SK-N-SH (cell line): ENCODE measurements around the gene ZBTB43.

Source experiments
- CTCF ChIP-seq: fragments of 200-600 bp; sonication (generic); IDR thresholded peaks from 2 replicates; pipeline ENCODE4 v1.6.1; 2017; ENCODE audit warnings: antibody characterized with exemption, mild to moderate bottlenecking, moderate library complexity
- EP300 ChIP-seq, 2 experiments: IDR thresholded peaks; 2 replicates each; pipeline versions ENCODE4 v1.4.0 to v1.6.1; 2012; ENCODE audit warnings: borderline replicate concordance in 1 of 2, low read depth in 1 of 2, low read length in 1 of 2
- JUND ChIP-seq: IDR thresholded peaks from 2 replicates; pipeline ENCODE4 v1.4.0; 2012
- RAD21 ChIP-seq: IDR thresholded peaks from 2 replicates; pipeline ENCODE4 v1.6.1; 2012; ENCODE audit warnings: mild to moderate bottlenecking, low read length
- REST ChIP-seq: IDR thresholded peaks from 2 replicates; pipeline ENCODE4 v1.6.1; 2012; ENCODE audit warnings: mild to moderate bottlenecking, low read depth, low read length, moderate library complexity
- RXRA ChIP-seq: IDR thresholded peaks from 2 replicates; pipeline ENCODE4 v1.4.0; 2012; ENCODE audit warnings: low read depth, mild to moderate bottlenecking, borderline replicate concordance
- TCF12 ChIP-seq: IDR thresholded peaks from 2 replicates; pipeline ENCODE4 v1.4.0; 2012
- TEAD4 ChIP-seq: IDR thresholded peaks from 2 replicates; pipeline ENCODE4 v1.4.0; 2012; ENCODE audit warnings: mild to moderate bottlenecking, borderline replicate concordance; ENCODE audit not compliant: insufficient read depth
- TF ChIP-seq, protein P1 (sequence below): IDR thresholded peaks from 2 replicates; pipeline ENCODE4 v1.4.0; 2012; ENCODE audit warnings: low read depth

DNA sequence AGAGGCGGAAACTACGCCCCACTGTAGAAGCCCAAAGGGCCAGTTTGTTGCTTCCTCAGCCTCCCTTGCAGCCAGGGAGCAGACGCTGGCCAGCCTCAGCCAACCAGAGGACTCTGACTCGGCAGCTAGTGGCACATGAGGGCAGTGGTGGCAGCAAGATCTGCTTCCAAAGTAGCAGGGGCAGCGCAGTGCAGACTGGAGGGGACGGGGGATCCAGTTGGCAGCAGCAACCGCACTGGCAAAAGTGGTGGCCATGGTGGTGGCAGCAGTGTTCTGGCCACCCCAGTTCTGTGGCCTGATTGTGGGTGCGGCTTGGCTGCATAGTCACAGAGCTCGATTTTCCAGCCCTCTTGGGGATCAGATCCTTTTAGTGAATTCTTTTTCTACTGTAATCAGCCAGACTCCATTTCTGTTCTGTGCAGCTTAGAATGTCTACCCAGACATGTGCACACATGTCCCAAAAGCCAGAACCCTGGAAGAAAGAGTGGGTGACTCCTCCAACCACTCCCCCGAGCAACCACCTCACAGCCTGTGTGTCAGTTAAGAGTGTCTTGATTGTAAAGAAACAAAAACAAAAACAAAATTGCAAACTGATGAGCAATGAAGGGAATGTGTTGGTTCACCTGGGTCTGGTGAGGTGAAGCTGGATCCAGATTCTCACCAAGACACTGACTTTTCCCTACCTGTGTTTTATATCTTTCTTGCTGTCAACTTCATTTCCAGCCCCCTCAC is 11.0 kb upstream of the ZBTB43 start:
- no peak for TF ChIP-seq CTCF
- no peak for TF ChIP-seq RAD21
- no peak for TF ChIP-seq RXRA
- TF ChIP-seq, protein P1, sequence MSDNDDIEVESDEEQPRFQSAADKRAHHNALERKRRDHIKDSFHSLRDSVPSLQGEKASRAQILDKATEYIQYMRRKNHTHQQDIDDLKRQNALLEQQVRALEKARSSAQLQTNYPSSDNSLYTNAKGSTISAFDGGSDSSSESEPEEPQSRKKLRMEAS = no peak
- no peak for TF ChIP-seq TEAD4
- TF ChIP-seq JUND = no peak
- no peak for TF ChIP-seq TCF12
- TF ChIP-seq EP300 (IDR thresholded peaks at IDR 0.05; ENCODE audit: borderline replicate concordance in 1 of 2, low read depth in 1 of 2, low read length in 1 of 2) = no peak
- no peak for TF ChIP-seq REST
